NB4 (cell line): ENCODE data around the gene PLA2G4A.

Experiments
- DNase-seq: peaks from one replicate; pipeline ENCODE4 v3.0.0; 2010; ENCODE audit warnings: low read depth
- H3K4me3 ChIP-seq: one replicate; pipeline ENCODE4 v1.5.1; 2011; ENCODE audit warnings: mild to moderate bottlenecking, low read depth, low read length, moderate library complexity
- MYC ChIP-seq: IDR thresholded peaks from 2 replicates; pipeline ENCODE4 v1.6.1; 2011; ENCODE audit warnings: low read depth, low read length
- POLR2A ChIP-seq: IDR thresholded peaks from 2 replicates; pipeline ENCODE4 v1.6.1; 2011; ENCODE audit warnings: mild to moderate bottlenecking; ENCODE audit not compliant: insufficient read length; ENCODE audit errors: extremely low read depth
- TF ChIP-seq, protein P1 (sequence below): IDR thresholded peaks from 2 replicates; pipeline ENCODE4 v1.6.1; 2011; ENCODE audit warnings: low read depth, low read length
- TF ChIP-seq, protein P2 (sequence below): IDR thresholded peaks from one replicate; pipeline ENCODE4 v1.5.1; 2012; ENCODE audit warnings: low read depth, low read length

PLA2G4A gene

DNA sequence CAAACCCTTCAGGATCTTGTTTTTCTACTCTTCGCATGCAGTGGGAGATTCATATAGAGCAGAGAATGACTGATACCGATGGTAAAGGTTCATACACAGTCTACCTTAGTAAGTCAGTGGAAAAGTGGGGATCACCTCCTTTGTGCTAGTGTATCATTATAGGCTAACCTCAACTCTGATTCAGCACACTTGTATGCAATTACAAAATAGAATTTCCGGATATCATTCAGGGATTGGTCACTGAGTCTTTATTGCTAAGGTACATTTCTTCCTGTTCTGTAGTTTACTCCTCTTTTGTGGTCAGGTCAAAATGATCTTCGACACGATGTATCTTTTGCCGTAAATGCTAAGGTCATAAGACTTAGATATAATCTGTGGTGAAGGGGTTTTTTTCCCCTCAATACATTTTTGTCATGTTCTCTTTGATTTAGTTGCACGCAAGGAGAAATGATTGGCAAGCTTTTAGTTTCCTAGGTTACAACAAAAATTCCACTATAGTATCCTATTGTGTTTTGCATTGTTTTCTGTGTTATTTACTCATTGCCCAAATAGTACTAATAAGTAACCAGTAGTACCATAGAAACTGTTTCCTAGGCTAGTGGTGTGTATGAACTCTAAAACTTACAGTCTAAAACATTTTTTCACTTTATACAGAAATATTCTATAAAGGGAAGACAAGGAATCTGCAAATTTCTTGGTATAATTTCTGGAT lies 35.7 kb upstream of the PLA2G4A start:
- TF ChIP-seq MYC (no peak), POLR2A (no peak)
- TF ChIP-seq, protein P1, sequence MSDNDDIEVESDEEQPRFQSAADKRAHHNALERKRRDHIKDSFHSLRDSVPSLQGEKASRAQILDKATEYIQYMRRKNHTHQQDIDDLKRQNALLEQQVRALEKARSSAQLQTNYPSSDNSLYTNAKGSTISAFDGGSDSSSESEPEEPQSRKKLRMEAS: no peak
- TF ChIP-seq, protein P2, sequence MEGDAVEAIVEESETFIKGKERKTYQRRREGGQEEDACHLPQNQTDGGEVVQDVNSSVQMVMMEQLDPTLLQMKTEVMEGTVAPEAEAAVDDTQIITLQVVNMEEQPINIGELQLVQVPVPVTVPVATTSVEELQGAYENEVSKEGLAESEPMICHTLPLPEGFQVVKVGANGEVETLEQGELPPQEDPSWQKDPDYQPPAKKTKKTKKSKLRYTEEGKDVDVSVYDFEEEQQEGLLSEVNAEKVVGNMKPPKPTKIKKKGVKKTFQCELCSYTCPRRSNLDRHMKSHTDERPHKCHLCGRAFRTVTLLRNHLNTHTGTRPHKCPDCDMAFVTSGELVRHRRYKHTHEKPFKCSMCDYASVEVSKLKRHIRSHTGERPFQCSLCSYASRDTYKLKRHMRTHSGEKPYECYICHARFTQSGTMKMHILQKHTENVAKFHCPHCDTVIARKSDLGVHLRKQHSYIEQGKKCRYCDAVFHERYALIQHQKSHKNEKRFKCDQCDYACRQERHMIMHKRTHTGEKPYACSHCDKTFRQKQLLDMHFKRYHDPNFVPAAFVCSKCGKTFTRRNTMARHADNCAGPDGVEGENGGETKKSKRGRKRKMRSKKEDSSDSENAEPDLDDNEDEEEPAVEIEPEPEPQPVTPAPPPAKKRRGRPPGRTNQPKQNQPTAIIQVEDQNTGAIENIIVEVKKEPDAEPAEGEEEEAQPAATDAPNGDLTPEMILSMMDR: no peak
- H3K4me3 ChIP-seq: no peak overlapping the region
- DNase-seq: peak; percentile 2

DNA sequence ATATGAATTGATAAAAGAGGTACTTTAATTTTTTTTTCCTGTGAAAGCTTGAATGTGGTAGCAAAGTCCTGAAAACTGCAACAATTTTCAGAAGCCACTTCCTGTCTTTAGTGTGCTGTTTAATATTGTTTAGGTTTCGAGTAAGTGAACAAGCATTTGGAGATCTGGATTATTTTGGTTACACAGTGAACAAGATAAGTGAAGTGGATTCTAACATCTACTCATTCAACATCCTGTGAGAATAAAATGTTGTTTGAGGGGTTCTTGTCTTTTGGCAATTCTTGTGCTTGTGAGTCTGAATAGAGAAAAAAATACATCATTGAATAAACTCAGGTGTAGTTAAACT lies 35.2 kb upstream of the PLA2G4A start:
- TF ChIP-seq POLR2A (no peak), MYC (no peak)
- TF ChIP-seq, protein P2: no peak
- TF ChIP-seq, protein P1: no peak
- no peak for DNase-seq
- H3K4me3 ChIP-seq: no peak overlapping the region

DNA sequence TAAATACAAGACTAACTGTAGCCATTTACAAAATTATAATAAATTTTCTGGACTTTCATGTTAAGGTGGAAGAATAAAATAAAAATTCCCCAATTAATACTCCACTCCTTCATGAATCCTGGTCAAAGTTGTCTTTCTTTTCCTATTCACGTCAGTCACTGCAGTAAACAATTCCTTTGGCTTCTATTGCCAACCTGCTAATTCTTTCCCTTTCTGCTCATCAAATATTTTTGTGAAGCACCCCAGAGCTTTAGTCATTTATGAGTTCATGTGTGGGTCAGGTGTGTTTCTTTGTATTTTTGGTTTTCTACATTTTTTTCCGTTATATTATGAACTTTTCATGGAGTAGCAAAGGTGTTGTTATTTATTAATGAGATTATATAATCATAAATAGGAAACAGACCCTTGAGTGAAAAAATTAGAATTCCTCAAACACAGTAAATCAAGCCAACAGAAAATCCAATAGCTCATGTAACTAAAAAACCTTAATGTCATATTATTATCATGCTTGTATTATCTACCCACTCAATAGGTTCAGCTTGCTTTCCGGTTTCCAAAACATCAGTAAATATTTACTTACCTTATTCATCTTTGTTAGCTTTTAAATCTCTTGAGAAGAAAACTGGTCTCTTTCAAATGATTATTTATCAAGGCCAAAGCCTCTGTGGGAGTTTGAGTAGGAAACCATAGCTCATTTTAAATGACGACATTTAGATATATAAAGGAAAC lies 29.6 kb upstream of the PLA2G4A start:
- DNase-seq: no peak
- no peak for TF ChIP-seq MYC
- no peak overlapping the region for H3K4me3 ChIP-seq

DNA sequence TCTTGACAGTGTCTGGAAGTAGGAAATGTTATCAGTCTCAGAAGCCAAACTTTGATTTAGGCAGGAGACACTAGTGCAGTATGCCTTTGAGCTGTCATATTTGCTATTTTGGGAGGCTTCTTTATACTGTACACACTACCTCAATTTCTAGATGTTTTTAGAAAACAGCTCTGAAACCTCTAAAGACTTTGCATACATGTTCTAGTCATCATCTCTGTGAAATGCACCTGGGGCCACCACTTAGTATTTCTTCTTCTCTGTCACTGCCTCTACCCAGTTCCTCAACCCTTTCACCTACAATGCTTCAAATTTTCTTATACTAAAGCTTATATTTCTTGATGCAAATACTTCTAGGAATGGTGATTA lies 29.1 kb upstream of the PLA2G4A start:
- DNase-seq: no peak
- H3K4me3 ChIP-seq: no peak overlapping the region
- no peak for TF ChIP-seq MYC
- TF ChIP-seq, protein P1: no peak
- TF ChIP-seq POLR2A: no peak
- TF ChIP-seq, protein P2: no peak

DNA sequence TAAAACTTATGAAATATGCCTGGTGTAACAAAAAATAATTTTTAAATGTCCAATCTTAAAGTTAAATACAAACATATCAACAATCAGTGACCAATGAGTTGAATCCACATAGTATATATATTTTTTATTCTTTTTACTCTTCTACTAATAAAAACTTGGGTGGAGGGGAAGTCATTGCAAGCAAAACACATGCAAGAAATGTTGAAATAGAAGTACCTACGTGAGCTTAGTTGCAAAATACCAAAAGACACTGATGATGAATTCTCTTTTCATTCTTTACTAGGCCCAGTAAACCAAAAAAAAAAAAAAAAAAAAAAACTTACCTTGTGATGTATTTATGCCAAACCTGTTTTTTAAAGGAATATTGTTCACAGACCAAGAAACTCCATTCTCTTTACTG lies 26.4 kb upstream of the PLA2G4A start:
- TF ChIP-seq, protein P1: no peak
- TF ChIP-seq MYC (no peak), POLR2A (no peak)
- TF ChIP-seq, protein P2: no peak
- no peak for DNase-seq
- H3K4me3 ChIP-seq: no peak overlapping the region

DNA sequence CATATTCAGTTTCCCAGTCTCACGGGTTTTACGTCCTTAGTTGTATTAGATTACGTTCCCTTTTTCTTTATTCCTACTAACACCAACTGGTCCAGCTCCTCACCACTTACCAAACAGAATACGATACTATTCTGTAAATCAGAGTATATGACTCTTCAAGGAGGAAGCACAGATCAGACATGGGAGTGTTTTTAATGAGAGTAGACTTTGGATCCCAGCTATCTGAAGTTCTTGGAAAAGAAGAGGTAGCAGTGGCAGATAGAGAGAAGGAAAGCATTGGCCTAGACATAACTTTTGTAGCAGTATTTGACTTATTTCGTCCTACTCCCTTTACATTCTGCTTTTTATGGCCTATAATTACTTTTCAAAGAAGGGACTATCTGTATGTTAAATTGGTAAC lies 24.1 kb upstream of the PLA2G4A start:
- DNase-seq: no peak
- no peak overlapping the region for H3K4me3 ChIP-seq
- no peak for TF ChIP-seq POLR2A
- no peak for TF ChIP-seq MYC
- TF ChIP-seq, protein P2: no peak
- TF ChIP-seq, protein P1: no peak
